ENCODE measurements around the gene FILIP1L. TPM values are rescaled to one million over a fixed set of nuclear protein-coding genes. Genes with fewer than 3 reads are reported as not detected.

FILIP1L gene
- total RNA-seq, 1 experiment from 2014 or later: 4.3 TPM

GRCh38 chr3:100110162-100110561 lies 4.1 kb downstream of the FILIP1L start:
- BruUV-seq (replicated peaks): no TSS peak
- Histone ChIP-seq H3K27me3 (replicated peaks; ENCODE audit: insufficient read depth, low read depth, low read length, poor library complexity) (no peaks in the 10 kb centered on the region), H3K36me3 (ENCODE audit: insufficient read depth, low read length, poor library complexity, severe bottlenecking) (no peaks in the 10 kb centered on the region), H3K4me3 (ENCODE audit: low read depth, low read length, poor library complexity, severe bottlenecking) (no peak overlapping the region), H3K9me3 (ENCODE audit: low read depth, low read length, poor library complexity, severe bottlenecking) (no peaks in the 10 kb centered on the region), H3K27ac (ENCODE audit: low read depth, low read length, poor library complexity, severe bottlenecking) (no peak overlapping the region), H3K4me1 (ENCODE audit: insufficient read depth, low read length, poor library complexity, severe bottlenecking) (peaks cover 23% of the 10 kb centered on the region)
- ChIA-PET CTCF (interaction anchor here (0.9 kb wide), 1 partner anchor 144 kb away, joined by 3 read pairs; no protein-coding TSS in a partner anchor), POLR2A (ENCODE audit: low non-redundant PET) (no interaction called here)
- no peak for TF ChIP-seq EZH2 (IDR thresholded peaks at IDR 0.05; ENCODE audit: borderline replicate concordance, low read depth, low read length, poor library complexity, severe bottlenecking)
- no peak for TF ChIP-seq CTCF (conservative IDR thresholded peaks at IDR 0.05; ENCODE audit: low read depth, low read length)
- no peak for DNase-seq (ENCODE audit: low spot score)
- intact Hi-C loops (cut with micrococcal nuclease; ENCODE audit: unreplicated experiment): no loop called here

GRCh38 chr3:100108464-100109079 lies 5.7 kb downstream of the FILIP1L start:
- BruUV-seq (replicated peaks): no TSS peak

GRCh38 chr3:100107221-100107814 lies 7.0 kb downstream of the FILIP1L start:
- peaks cover 31% of the 10 kb centered on the region for H3K4me1 ChIP-seq (ENCODE audit: insufficient read depth, low read length, poor library complexity, severe bottlenecking)
- CTCF ChIA-PET: no interaction called here
- H3K4me3 ChIP-seq (ENCODE audit: low read depth, low read length, poor library complexity, severe bottlenecking): no peak overlapping the region
- no peaks in the 10 kb centered on the region for H3K36me3 ChIP-seq (ENCODE audit: insufficient read depth, low read length, poor library complexity, severe bottlenecking)
- no peaks in the 10 kb centered on the region for H3K27me3 ChIP-seq (replicated peaks; ENCODE audit: insufficient read depth, low read depth, low read length, poor library complexity)
- peak; percentile 13 for DNase-seq (ENCODE audit: low spot score)
- no TSS peak for BruUV-seq (replicated peaks)
- intact Hi-C loops (cut with micrococcal nuclease; ENCODE audit: unreplicated experiment): no loop called here
- H3K9me3 ChIP-seq (ENCODE audit: low read depth, low read length, poor library complexity, severe bottlenecking): no peaks in the 10 kb centered on the region
- TF ChIP-seq CTCF (conservative IDR thresholded peaks at IDR 0.05; ENCODE audit: low read depth, low read length): no peak
- H3K27ac ChIP-seq (ENCODE audit: low read depth, low read length, poor library complexity, severe bottlenecking): no peak overlapping the region
- POLR2A ChIA-PET (ENCODE audit: low non-redundant PET): no interaction called here

More at GRCh38 chr3:100108464-100109079, 5.7 kb downstream of the FILIP1L start:
- Histone ChIP-seq H3K4me3 (ENCODE audit: low read depth, low read length, poor library complexity, severe bottlenecking) (no peak overlapping the region), H3K27ac (ENCODE audit: low read depth, low read length, poor library complexity, severe bottlenecking) (no peak overlapping the region), H3K9me3 (ENCODE audit: low read depth, low read length, poor library complexity, severe bottlenecking) (no peaks in the 10 kb centered on the region), H3K27me3 (replicated peaks; ENCODE audit: insufficient read depth, low read depth, low read length, poor library complexity) (no peaks in the 10 kb centered on the region), H3K36me3 (ENCODE audit: insufficient read depth, low read length, poor library complexity, severe bottlenecking) (no peaks in the 10 kb centered on the region), H3K4me1 (ENCODE audit: insufficient read depth, low read length, poor library complexity, severe bottlenecking) (peaks cover 31% of the 10 kb centered on the region)
- DNase-seq (ENCODE audit: low spot score): no peak
- POLR2A ChIA-PET (ENCODE audit: low non-redundant PET): no interaction called here
- CTCF ChIA-PET: no interaction called here
- no peak for TF ChIP-seq CTCF (conservative IDR thresholded peaks at IDR 0.05; ENCODE audit: low read depth, low read length)
- no peak for TF ChIP-seq EZH2 (IDR thresholded peaks at IDR 0.05; ENCODE audit: borderline replicate concordance, low read depth, low read length, poor library complexity, severe bottlenecking)
- intact Hi-C loops (cut with micrococcal nuclease; ENCODE audit: unreplicated experiment): no loop called here
